Measurements from ENCODE around the gene LIN7C.
"Not testable (repeated sequence)": the region's sequence is repeated elsewhere in the genome, so short reads cannot be mapped to it uniquely, and the experiment has no call there.

GRCh38 chr11:27517490-27517889 is 10.9 kb upstream of the LIN7C start:
- not testable (repeated sequence) for TF ChIP-seq CTCF, POLR2A (IDR thresholded peaks at IDR 0.05)
